Fibroblast of skin of abdomen (primary cell): ENCODE results near the gene NPY1R.

Source experiments
- DNase-seq: peaks from one replicate; pipeline ENCODE4 v3.0.0-alpha.2; 2013

NPY1R gene

GRCh38 chr4:163279713-163280112, 52.7 kb downstream of the NPY1R start:
- no peak for DNase-seq

- DNase-seq: no peak
Observed at GRCh38 chr4:163274861-163275260, 57.5 kb downstream of the NPY1R start.
